MM.1S (cell line): ENCODE results near the gene BCL10.

Source experiments
- DNase-seq: peaks from one replicate; pipeline ENCODE4 v3.0.0-alpha.2; 2015
- H2AFZ ChIP-seq: fragments of 300-600 bp; sonication (generic); 2 replicates; pipeline ENCODE4 v1.6.0; 2016; ENCODE audit warnings: antibody characterized with exemption, low read length
- H3F3A ChIP-seq: fragments of 300-600 bp; sonication (generic); 2 replicates; pipeline ENCODE4 v1.6.1; 2016; ENCODE audit warnings: mild to moderate bottlenecking, antibody characterized with exemption, low read length, moderate library complexity, mixed read lengths; ENCODE audit not compliant: insufficient read depth
- H3K27ac ChIP-seq: fragments of 300-600 bp; sonication (generic); 2 replicates; pipeline ENCODE4 v1.5.1; 2016; ENCODE audit warnings: mild to moderate bottlenecking, low read length
- H3K27me3 ChIP-seq: fragments of 300-600 bp; sonication (generic); replicated peaks from 2 replicates; pipeline ENCODE4 v1.6.0; 2016; ENCODE audit warnings: low read length; ENCODE audit not compliant: insufficient read depth
- H3K36me3 ChIP-seq: fragments of 300-600 bp; sonication (generic); replicated peaks from 2 replicates; pipeline ENCODE4 v1.6.1; 2016; ENCODE audit warnings: mild to moderate bottlenecking, low read length, mixed read lengths; ENCODE audit not compliant: insufficient read depth
- H3K4me1 ChIP-seq: fragments of 300-600 bp; sonication (generic); 2 replicates; pipeline ENCODE4 v1.6.1; 2016; ENCODE audit warnings: low read length, mixed read lengths
- H3K4me2 ChIP-seq: fragments of 300-600 bp; sonication (generic); 2 replicates; pipeline ENCODE4 v1.6.0; 2016; ENCODE audit warnings: low read depth, low read length
- H3K4me3 ChIP-seq: fragments of 300-600 bp; sonication (generic); 2 replicates; pipeline ENCODE4 v1.5.1; 2016; ENCODE audit warnings: low read length, mixed read lengths
- H3K79me2 ChIP-seq: fragments of 300-600 bp; sonication (generic); 2 replicates; pipeline ENCODE4 v1.6.1; 2016; ENCODE audit warnings: mixed run types, low read length, mixed read lengths
- H3K9ac ChIP-seq: fragments of 300-600 bp; sonication (generic); 2 replicates; pipeline ENCODE4 v1.6.1; 2016; ENCODE audit warnings: low read length, mixed read lengths
- H3K9me2 ChIP-seq: fragments of 300-600 bp; sonication (generic); replicated peaks from 2 replicates; pipeline ENCODE4 v1.6.1; 2016; ENCODE audit warnings: mild to moderate bottlenecking, low read length, mixed read lengths; ENCODE audit not compliant: insufficient read depth
- H3K9me3 ChIP-seq: fragments of 300-600 bp; sonication (generic); replicated peaks from 2 replicates; pipeline ENCODE4 v1.6.1; 2016; ENCODE audit warnings: mild to moderate bottlenecking, low read length, mixed read lengths; ENCODE audit not compliant: insufficient read depth
- H4K20me1 ChIP-seq: fragments of 300-600 bp; sonication (generic); 2 replicates; pipeline ENCODE4 v1.6.1; 2016; ENCODE audit warnings: mild to moderate bottlenecking, low read length, moderate library complexity, mixed read lengths; ENCODE audit not compliant: insufficient read depth
- EZH2 ChIP-seq: fragments of 300-600 bp; sonication (generic); optimal IDR thresholded peaks from 2 replicates; pipeline ENCODE3; 2017; ENCODE audit warnings: low read depth, mild to moderate bottlenecking, antibody characterized with exemption, low read length, mixed read lengths
- EZH2phosphoT487 ChIP-seq: fragments of 300-600 bp; sonication (generic); IDR thresholded peaks from 2 replicates; pipeline ENCODE4 v1.6.1; 2018; ENCODE audit warnings: antibody characterized with exemption, low read length
- TF ChIP-seq, protein P1 (sequence below): fragments of 300-600 bp; sonication (generic); IDR thresholded peaks from 2 replicates; pipeline ENCODE4 v1.5.1; 2016; ENCODE audit warnings: antibody characterized with exemption, low read length, mixed read lengths

Gene BCL10

DNA sequence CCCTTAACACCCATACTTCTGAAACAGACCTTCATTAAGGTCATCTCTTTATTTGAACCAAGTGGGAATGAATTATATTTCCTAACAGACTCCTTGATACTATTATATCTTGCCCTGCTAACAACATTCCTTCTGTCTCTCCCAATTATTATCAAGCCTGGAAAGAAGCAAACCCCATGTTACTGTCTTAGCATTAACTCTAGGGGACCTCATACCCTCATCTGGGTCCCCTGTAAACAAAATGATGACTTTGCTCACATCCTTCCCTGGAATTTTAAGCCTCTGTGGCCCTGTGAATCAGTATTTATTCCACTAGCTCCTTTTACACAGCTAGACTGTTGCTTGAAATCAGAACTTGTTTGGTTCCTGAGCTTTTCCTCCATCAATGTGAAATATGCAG, 38.3 kb upstream of the BCL10 start:
- H3K4me3 ChIP-seq = no peak overlapping the region
- no peak overlapping the region for H3K27ac ChIP-seq
- H3F3A ChIP-seq = no peaks in the 10 kb centered on the region
- H3K79me2 ChIP-seq = no peaks in the 10 kb centered on the region
- H3K27me3 ChIP-seq = no peaks in the 10 kb centered on the region
- H3K36me3 ChIP-seq = no peaks in the 10 kb centered on the region
- H3K9me3 ChIP-seq = no peaks in the 10 kb centered on the region
- TF ChIP-seq, protein P1, sequence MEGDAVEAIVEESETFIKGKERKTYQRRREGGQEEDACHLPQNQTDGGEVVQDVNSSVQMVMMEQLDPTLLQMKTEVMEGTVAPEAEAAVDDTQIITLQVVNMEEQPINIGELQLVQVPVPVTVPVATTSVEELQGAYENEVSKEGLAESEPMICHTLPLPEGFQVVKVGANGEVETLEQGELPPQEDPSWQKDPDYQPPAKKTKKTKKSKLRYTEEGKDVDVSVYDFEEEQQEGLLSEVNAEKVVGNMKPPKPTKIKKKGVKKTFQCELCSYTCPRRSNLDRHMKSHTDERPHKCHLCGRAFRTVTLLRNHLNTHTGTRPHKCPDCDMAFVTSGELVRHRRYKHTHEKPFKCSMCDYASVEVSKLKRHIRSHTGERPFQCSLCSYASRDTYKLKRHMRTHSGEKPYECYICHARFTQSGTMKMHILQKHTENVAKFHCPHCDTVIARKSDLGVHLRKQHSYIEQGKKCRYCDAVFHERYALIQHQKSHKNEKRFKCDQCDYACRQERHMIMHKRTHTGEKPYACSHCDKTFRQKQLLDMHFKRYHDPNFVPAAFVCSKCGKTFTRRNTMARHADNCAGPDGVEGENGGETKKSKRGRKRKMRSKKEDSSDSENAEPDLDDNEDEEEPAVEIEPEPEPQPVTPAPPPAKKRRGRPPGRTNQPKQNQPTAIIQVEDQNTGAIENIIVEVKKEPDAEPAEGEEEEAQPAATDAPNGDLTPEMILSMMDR = no peak
- TF ChIP-seq EZH2phosphoT487 (no peak), EZH2 (no peak)
- H3K4me1 ChIP-seq = no peaks in the 10 kb centered on the region
- no peaks in the 10 kb centered on the region for H4K20me1 ChIP-seq
- H3K9ac ChIP-seq = no peak overlapping the region
- DNase-seq = no peak
- H3K4me2 ChIP-seq = no peak overlapping the region
- no peaks in the 10 kb centered on the region for H3K9me2 ChIP-seq
- H2AFZ ChIP-seq = no peak overlapping the region

DNA sequence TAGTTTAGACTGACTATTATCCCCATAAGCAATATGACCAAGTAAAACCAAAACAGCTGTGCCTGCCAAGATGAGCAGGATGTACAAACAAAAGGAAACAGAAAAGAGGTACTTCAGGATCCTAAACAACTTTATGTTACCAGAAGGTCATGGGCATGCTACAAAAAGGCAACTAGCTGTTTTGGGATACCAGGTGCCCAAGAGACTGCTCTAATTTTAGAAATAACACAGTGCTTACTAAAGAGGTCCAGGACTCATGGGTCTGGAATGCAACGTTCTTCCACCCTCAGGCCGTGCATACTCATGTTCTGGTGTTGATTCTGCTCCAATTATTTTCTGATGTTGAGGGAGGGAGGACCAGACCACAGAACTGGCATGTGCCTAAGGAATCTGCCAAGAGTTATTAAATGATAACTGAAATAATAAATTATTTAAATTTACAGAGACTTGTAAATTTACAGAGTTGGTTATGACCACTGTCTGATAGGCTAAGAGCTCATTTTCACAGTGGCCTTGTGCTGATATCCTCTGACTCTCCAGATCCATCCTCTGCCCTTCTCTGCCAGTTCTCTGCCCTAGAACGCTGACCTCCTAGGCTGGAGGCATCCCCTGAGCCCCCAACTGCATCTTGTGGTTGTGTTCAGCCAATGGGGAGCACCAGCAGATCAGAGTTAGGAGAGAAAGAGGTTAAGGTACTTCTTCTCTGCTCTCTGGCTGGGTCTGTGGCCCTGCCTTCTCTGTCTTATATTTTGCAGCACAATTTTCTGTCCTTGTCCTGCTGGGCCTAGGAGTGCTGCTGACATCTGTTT, 37.7 kb upstream of the BCL10 start:
- Histone ChIP-seq H3K4me3 (no peak overlapping the region), H3K9ac (no peak overlapping the region), H3F3A (no peaks in the 10 kb centered on the region), H3K4me2 (no peak overlapping the region), H2AFZ (no peak overlapping the region), H3K4me1 (no peaks in the 10 kb centered on the region), H4K20me1 (no peaks in the 10 kb centered on the region), H3K36me3 (no peaks in the 10 kb centered on the region), H3K9me2 (no peaks in the 10 kb centered on the region), H3K79me2 (no peaks in the 10 kb centered on the region), H3K9me3 (no peaks in the 10 kb centered on the region), H3K27ac (no peak overlapping the region), H3K27me3 (no peaks in the 10 kb centered on the region)
- no peak for DNase-seq
- TF ChIP-seq, protein P1 = no peak
- TF ChIP-seq EZH2 (no peak), EZH2phosphoT487 (no peak)

DNA sequence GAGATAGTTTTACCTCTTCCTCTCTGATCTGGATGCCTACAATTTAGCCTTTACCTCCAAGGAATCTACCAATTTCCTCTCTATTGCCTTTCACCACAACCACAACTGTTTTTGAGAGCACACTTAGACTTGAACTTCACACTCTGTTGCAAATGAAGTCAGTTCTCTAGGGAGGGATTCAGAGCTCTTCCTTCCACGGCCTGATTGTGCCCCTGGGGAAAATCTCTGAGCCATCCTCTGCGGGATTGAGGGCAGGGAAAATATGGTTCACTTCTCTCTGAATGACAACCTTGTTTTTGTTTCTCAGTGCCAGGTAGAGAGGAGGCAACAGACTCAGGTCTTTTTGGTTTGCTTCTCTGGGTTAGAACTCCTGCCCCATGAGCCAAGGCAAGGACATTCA, 35.4 kb upstream of the BCL10 start:
- Histone ChIP-seq H3K9me3 (no peaks in the 10 kb centered on the region), H3K27ac (no peak overlapping the region), H3K4me2 (no peak overlapping the region), H3K27me3 (no peaks in the 10 kb centered on the region), H4K20me1 (no peaks in the 10 kb centered on the region), H3K9me2 (no peaks in the 10 kb centered on the region), H2AFZ (no peak overlapping the region), H3K9ac (no peak overlapping the region), H3F3A (no peaks in the 10 kb centered on the region), H3K4me3 (no peak overlapping the region), H3K79me2 (no peaks in the 10 kb centered on the region), H3K36me3 (no peaks in the 10 kb centered on the region), H3K4me1 (no peaks in the 10 kb centered on the region)
- TF ChIP-seq EZH2phosphoT487 (no peak), EZH2 (no peak)
- TF ChIP-seq, protein P1 = no peak
- DNase-seq = no peak
